LNCaP clone FGC (cell line): Measurements from ENCODE around the gene CENPX.

Experiments used
- DNase-seq: peaks from one replicate; pipeline ENCODE4 v3.0.0-alpha.2; 2011; ENCODE audit warnings: low read depth
- H3K4me3 ChIP-seq: 2 replicates; pipeline ENCODE4 v1.5.1; 2011; ENCODE audit warnings: mild to moderate bottlenecking, low read depth, low read length, control low read depth
- CTCF ChIP-seq: IDR thresholded peaks from 2 replicates; pipeline ENCODE4 v1.5.1; 2012; ENCODE audit warnings: mild to moderate bottlenecking; ENCODE audit not compliant: control insufficient read depth, insufficient read depth; ENCODE audit errors: extremely low read depth

Gene CENPX

GRCh38 chr17:82062984-82063368 is 40.3 kb upstream of the CENPX start:
- no peak for DNase-seq
- no peak for TF ChIP-seq CTCF
- H3K4me3 ChIP-seq = no peak overlapping the region

- no peak overlapping the region for H3K4me3 ChIP-seq
- 0 out of 2 replicates have a peak, but pooled peaks have one; percentile 0 for TF ChIP-seq CTCF
- no peak for DNase-seq
Measured at GRCh38 chr17:82062076-82062983, 39.7 kb upstream of the CENPX start.

GRCh38 chr17:82061047-82061925 is 38.6 kb upstream of the CENPX start:
- H3K4me3 ChIP-seq = no peak overlapping the region
- DNase-seq = no peak
- TF ChIP-seq CTCF = no peak

- no peak for TF ChIP-seq CTCF
- no peak overlapping the region for H3K4me3 ChIP-seq
- DNase-seq = no peak
Measured at GRCh38 chr17:82060614-82061013, 37.9 kb upstream of the CENPX start.

- no peak for DNase-seq
- H3K4me3 ChIP-seq = no peak overlapping the region
- TF ChIP-seq CTCF = no peak
Measured at GRCh38 chr17:82060001-82060380, 37.3 kb upstream of the CENPX start.

- H3K4me3 ChIP-seq = no peak overlapping the region
- TF ChIP-seq CTCF = no peak
- no peak for DNase-seq
Measured at GRCh38 chr17:82059272-82060000, 36.8 kb upstream of the CENPX start.
